HFF-Myc (cell line): ENCODE data around the gene OSBPL6.
A peak's percentile ranks its signal among the peaks of the same experiment; 100 is the strongest.

Experiments
- DNase-seq: peaks from one replicate; pipeline ENCODE4 v3.0.0-alpha.2; 2011; ENCODE audit warnings: low read depth; ENCODE audit errors: extremely low read depth
- H3K4me3 ChIP-seq: replicated peaks from 2 replicates; pipeline ENCODE4 v1.5.1; 2011; ENCODE audit warnings: low read depth, mild to moderate bottlenecking, control low read depth, low read length
- CTCF ChIP-seq: IDR thresholded peaks from 2 replicates; pipeline ENCODE4 v1.5.1; 2012; ENCODE audit warnings: mild to moderate bottlenecking, low read depth, low read length, control low read depth; ENCODE audit errors: missing control alignments

Gene OSBPL6

GRCh38 chr2:178426388-178426787, 232.1 kb downstream of the OSBPL6 start:
- H3K4me3 ChIP-seq = no peak overlapping the region
- TF ChIP-seq CTCF = no peak
- DNase-seq = no peak

- H3K4me3 ChIP-seq = no peak overlapping the region
- no peak for TF ChIP-seq CTCF
- DNase-seq = no peak
Observed at GRCh38 chr2:178427458-178427857, 233.1 kb downstream of the OSBPL6 start.

GRCh38 chr2:178428396-178428806, 234.1 kb downstream of the OSBPL6 start:
- TF ChIP-seq CTCF = no peak
- H3K4me3 ChIP-seq = no peak overlapping the region
- DNase-seq = no peak

GRCh38 chr2:178429336-178429735, 235.0 kb downstream of the OSBPL6 start:
- H3K4me3 ChIP-seq = no peak overlapping the region
- TF ChIP-seq CTCF = no peak
- no peak for DNase-seq

GRCh38 chr2:178436662-178437061, 242.3 kb downstream of the OSBPL6 start:
- TF ChIP-seq CTCF = no peak
- H3K4me3 ChIP-seq = no peak overlapping the region
- DNase-seq = no peak

GRCh38 chr2:178441426-178441825, 247.1 kb downstream of the OSBPL6 start:
- no peak overlapping the region for H3K4me3 ChIP-seq
- no peak for TF ChIP-seq CTCF
- no peak for DNase-seq

- H3K4me3 ChIP-seq = peak overlapping the region; percentile 76; the same call in 1 of the 2 replicates
- DNase-seq = no peak
- no peak for TF ChIP-seq CTCF
Observed at GRCh38 chr2:178448968-178449661, 254.8 kb downstream of the OSBPL6 start.
